ENCODE results near the gene KANK2.

DNA sequence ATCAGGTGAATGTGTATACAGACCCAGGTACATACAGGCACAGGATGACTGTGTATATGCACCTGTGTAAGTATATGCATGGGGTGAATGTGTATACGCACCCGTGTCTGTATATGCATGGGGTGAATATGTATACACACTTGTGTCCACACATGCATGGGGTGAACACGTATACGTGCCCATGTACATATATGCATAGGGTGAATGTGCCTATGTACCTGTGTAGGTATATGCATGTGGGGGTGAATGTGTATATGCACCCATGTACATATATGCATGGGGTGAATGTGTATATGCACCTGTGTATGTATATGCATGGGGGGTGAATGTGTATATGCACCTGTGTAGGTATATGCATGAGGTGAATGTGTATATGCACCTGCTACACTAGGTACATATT, 35.2 kb upstream of the KANK2 start:
- no peak for TF ChIP-seq POLR2A (IDR thresholded peaks at IDR 0.05; ENCODE audit: low read depth, low read length)
- TF ChIP-seq, protein P1, sequence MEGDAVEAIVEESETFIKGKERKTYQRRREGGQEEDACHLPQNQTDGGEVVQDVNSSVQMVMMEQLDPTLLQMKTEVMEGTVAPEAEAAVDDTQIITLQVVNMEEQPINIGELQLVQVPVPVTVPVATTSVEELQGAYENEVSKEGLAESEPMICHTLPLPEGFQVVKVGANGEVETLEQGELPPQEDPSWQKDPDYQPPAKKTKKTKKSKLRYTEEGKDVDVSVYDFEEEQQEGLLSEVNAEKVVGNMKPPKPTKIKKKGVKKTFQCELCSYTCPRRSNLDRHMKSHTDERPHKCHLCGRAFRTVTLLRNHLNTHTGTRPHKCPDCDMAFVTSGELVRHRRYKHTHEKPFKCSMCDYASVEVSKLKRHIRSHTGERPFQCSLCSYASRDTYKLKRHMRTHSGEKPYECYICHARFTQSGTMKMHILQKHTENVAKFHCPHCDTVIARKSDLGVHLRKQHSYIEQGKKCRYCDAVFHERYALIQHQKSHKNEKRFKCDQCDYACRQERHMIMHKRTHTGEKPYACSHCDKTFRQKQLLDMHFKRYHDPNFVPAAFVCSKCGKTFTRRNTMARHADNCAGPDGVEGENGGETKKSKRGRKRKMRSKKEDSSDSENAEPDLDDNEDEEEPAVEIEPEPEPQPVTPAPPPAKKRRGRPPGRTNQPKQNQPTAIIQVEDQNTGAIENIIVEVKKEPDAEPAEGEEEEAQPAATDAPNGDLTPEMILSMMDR (conservative IDR thresholded peaks at IDR 0.05; ENCODE audit: low read depth, low read length) = no peak
- no peak for TF ChIP-seq RAD21 (IDR thresholded peaks at IDR 0.05; ENCODE audit: low read length)

Measured in IMR-90 (cell line).